Measurements from ENCODE around the gene ZNF664. TPM values are rescaled to one million over a fixed set of nuclear protein-coding genes. Genes with fewer than 3 reads are reported as not detected.

ZNF664 gene
- total RNA-seq, 1 experiment from 2014 or later: 80.8 TPM

GRCh38 chr12:124001343-124001742 lies 28.3 kb downstream of the ZNF664 start:
- Histone ChIP-seq H3F3A (ENCODE audit: low read length, unreplicated experiment) (no peaks in the 10 kb centered on the region), H3K79me2 (ENCODE audit: low read length) (0 out of 2 replicates have a peak, but pooled peaks cover 7% of the 10 kb centered on the region), H3K27ac (ENCODE audit: low read length) (no peak overlapping the region), H3K4me2 (ENCODE audit: low read length) (no peak overlapping the region), H4K20me1 (ENCODE audit: low read length) (peaks cover 3% of the 10 kb centered on the region; the same call in 1 of the 2 replicates), H3K9me3 (ENCODE audit: low read length) (no peaks in the 10 kb centered on the region), H3K9me2 (replicated peaks; ENCODE audit: low read length) (no peaks in the 10 kb centered on the region), H3K9ac (ENCODE audit: low read length) (no peak overlapping the region), H3K4me3 (ENCODE audit: low read length) (no peak overlapping the region), H3K27me3 (ENCODE audit: low read length) (no peaks in the 10 kb centered on the region), H2AFZ (ENCODE audit: low read length) (no peak overlapping the region), H3K4me1 (ENCODE audit: insufficient read depth, low read length) (no peaks in the 10 kb centered on the region), H3K36me3 (ENCODE audit: low read depth, low read length) (peaks cover 19% of the 10 kb centered on the region; the same call in 1 of the 2 replicates)
- ChIA-PET CTCF (no interaction called here), POLR2A (ENCODE audit: unreplicated experiment) (no interaction called here)
- ATAC-seq: no peak
- intact Hi-C loops (cut with micrococcal nuclease): no loop called here
- DNase-seq: no peak
- no peak for TF ChIP-seq CTCF (conservative IDR thresholded peaks at IDR 0.05; ENCODE audit: low read depth, low read length)
- no peak for TF ChIP-seq EZH2phosphoT487 (IDR thresholded peaks at IDR 0.05; ENCODE audit: borderline replicate concordance, low read length)
- TF ChIP-seq EZH2 (IDR thresholded peaks at IDR 0.05; ENCODE audit: low read length, unreplicated experiment): no peak
- no TSS peak for BruUV-seq (replicated peaks)

GRCh38 chr12:124002021-124002644 lies 29.1 kb downstream of the ZNF664 start:
- peaks cover 3% of the 10 kb centered on the region; the same call in 1 of the 2 replicates for H4K20me1 ChIP-seq (ENCODE audit: low read length)
- peaks cover 19% of the 10 kb centered on the region; the same call in 1 of the 2 replicates for H3K36me3 ChIP-seq (ENCODE audit: low read depth, low read length)

More at GRCh38 chr12:124002021-124002644, 29.1 kb downstream of the ZNF664 start:
- POLR2A ChIA-PET (ENCODE audit: unreplicated experiment): no interaction called here
- H3K4me2 ChIP-seq (ENCODE audit: low read length): no peak overlapping the region
- H3K27me3 ChIP-seq (ENCODE audit: low read length): no peaks in the 10 kb centered on the region
- no peak overlapping the region for H3K4me3 ChIP-seq (ENCODE audit: low read length)
- no peaks in the 10 kb centered on the region for H3K9me2 ChIP-seq (replicated peaks; ENCODE audit: low read length)
- no peak for ATAC-seq
- no peaks in the 10 kb centered on the region for H3K4me1 ChIP-seq (ENCODE audit: insufficient read depth, low read length)
- no peak overlapping the region for H2AFZ ChIP-seq (ENCODE audit: low read length)
- no peak overlapping the region for H3K27ac ChIP-seq (ENCODE audit: low read length)
- no peaks in the 10 kb centered on the region for H3K9me3 ChIP-seq (ENCODE audit: low read length)
- no peak for DNase-seq
- H3F3A ChIP-seq (ENCODE audit: low read length, unreplicated experiment): no peaks in the 10 kb centered on the region
- TF ChIP-seq CTCF (conservative IDR thresholded peaks at IDR 0.05; ENCODE audit: low read depth, low read length): no peak
- TF ChIP-seq EZH2 (IDR thresholded peaks at IDR 0.05; ENCODE audit: low read length, unreplicated experiment): no peak
- no peak for TF ChIP-seq EZH2phosphoT487 (IDR thresholded peaks at IDR 0.05; ENCODE audit: borderline replicate concordance, low read length)
- H3K79me2 ChIP-seq (ENCODE audit: low read length): 0 out of 2 replicates have a peak, but pooled peaks cover 5% of the 10 kb centered on the region
- BruUV-seq (replicated peaks): no TSS peak
- CTCF ChIA-PET: no interaction called here
- H3K9ac ChIP-seq (ENCODE audit: low read length): no peak overlapping the region
- intact Hi-C loops (cut with micrococcal nuclease): no loop called here
